Right lobe of liver (tissue), 6 donors: ENCODE data around the gene NCR2. TPM values are rescaled to one million over a fixed set of nuclear protein-coding genes. Genes with fewer than 3 reads are reported as not detected.

Experiments
- ATAC-seq, 4 donors: fragments of 200-7000 bp; cut with Tn5 transposase; one replicate each; pipeline ENCODE4 v1.9.1; 2020; ENCODE audit warnings: mild to moderate bottlenecking in 4 of 4, moderate library complexity in 4 of 4
- DNase-seq, 3 donors: peaks; one replicate each; pipeline ENCODE4 v3.0.0-alpha.2; 2020
- H3K27ac ChIP-seq, 3 donors: fragments of 200-600 bp; one replicate each; pipeline ENCODE4 v1.8.0; 2022
- H3K27me3 ChIP-seq, 2 donors: fragments of 200-600 bp; one replicate each; pipeline ENCODE4 v1.8.0; 2022
- H3K36me3 ChIP-seq, 4 donors: fragments of 200-600 bp; sonication (generic) in 1 of 4; one replicate each; pipeline versions ENCODE4 v1.5.1 to v1.8.0; 2017 to 2022; ENCODE audit warnings: control low read depth in 1 of 4
- H3K4me1 ChIP-seq, 4 donors: fragments of 200-600 bp; sonication (generic) in 1 of 4; one replicate each; pipeline versions ENCODE4 v1.5.1 to v1.8.0; 2017 to 2022; ENCODE audit warnings: control low read depth in 1 of 4
- H3K4me3 ChIP-seq, 3 donors: fragments of 200-600 bp; one replicate each; pipeline ENCODE4 v1.8.0; 2022
- H3K9me3 ChIP-seq, 4 donors: fragments of 200-600 bp; sonication (generic) in 1 of 4; one replicate each; pipeline versions ENCODE4 v1.5.1 to v1.8.0; 2017 to 2022; ENCODE audit warnings: control low read depth in 1 of 4
- POLR2A ChIP-seq: fragments of 450-650 bp; IDR thresholded peaks from one replicate; pipeline ENCODE4 v1.6.1; 2017; ENCODE audit warnings: antibody characterized with exemption, mild to moderate bottlenecking
- WGBS: methylation state at CpG from one replicate; pipeline ENCODE4 v1.1.6; 2018; ENCODE audit warnings: low coverage, low lambda C conversion rate; ENCODE audit not compliant: insufficient coverage; ENCODE audit errors: missing lambda C conversion rate; 5-methylcytosine and 5-hydroxymethylcytosine counted together
- intact Hi-C, 2 donors: fragments of 100-400 bp; cut with DNase I; formaldehyde crosslinking; loops; one replicate each; pipeline versions ENCODE4 v1.11.2 to v1.14.1; 2022
- total RNA-seq, 6 experiments: library from RNA; depleted of rRNA in 2 of 6; stranded (reverse); fragments of >200 nt in 2 of 6; fragmentation: NEBNext Ultra II Directional in 3 of 6; extraction: Animal tissue kit (Norgen Biotek cat#: 25700) in 3 of 6; gene quantifications; one replicate each; pipeline versions ENCODE4 v1.1.0 to v1.2.4, GENCODE V29; 2016 to 2023
- TF ChIP-seq, protein P1 (sequence below), 4 donors: fragments of 200-600 bp in 3 of 4; fragments of 450-650 bp in 1 of 4; IDR thresholded peaks; one replicate each; pipeline versions ENCODE4 v1.5.1 to v1.8.0; 2016 to 2022; ENCODE audit warnings: antibody characterized with exemption in 4 of 4, mild to moderate bottlenecking in 2 of 4
- donor health status: DM: no; HTN: yes; CAD: no.
- donor health status: DM: no; HTN: no; CAD: no.
- donor health status: DM: no; HTN: no; CAD: no.
- donor health status: DM: no; HTN: yes; CAD: no.
- donor health status: DM: no; HTN: yes; CAD: no.

NCR2 gene
- total RNA-seq, 6 experiments from 2014 or later: not detected

DNA sequence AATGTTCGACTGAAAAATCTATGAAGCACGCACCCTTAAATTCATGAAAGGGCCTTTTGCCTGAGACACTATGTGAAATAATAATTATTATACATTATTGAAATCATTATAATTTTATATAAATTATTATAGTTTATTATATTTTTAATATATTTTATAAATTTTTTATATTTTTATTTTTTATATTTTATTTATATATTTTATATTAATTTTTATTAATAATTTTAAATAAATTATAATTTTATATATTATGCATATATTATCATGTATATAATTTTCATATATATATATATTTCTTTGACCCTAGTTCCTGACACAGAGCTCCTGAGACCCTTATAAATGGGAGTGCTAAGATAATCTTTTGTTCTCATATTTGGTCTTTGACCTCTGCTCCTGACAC is 13.5 kb downstream of the NCR2 start:
- no peaks in the 10 kb centered on the region for H3K36me3 ChIP-seq
- no peak for DNase-seq
- WGBS: 87% methylated on average over 2 of the region's 2 CpGs
- ATAC-seq: no peak
- no peaks in the 10 kb centered on the region for H3K4me1 ChIP-seq
- H3K9me3 ChIP-seq: no peaks in the 10 kb centered on the region
- no peak overlapping the region for H3K4me3 ChIP-seq
- intact Hi-C loops: no loop called here
- no peaks in the 10 kb centered on the region for H3K27me3 ChIP-seq
- no peak overlapping the region for H3K27ac ChIP-seq
- TF ChIP-seq, protein P1, sequence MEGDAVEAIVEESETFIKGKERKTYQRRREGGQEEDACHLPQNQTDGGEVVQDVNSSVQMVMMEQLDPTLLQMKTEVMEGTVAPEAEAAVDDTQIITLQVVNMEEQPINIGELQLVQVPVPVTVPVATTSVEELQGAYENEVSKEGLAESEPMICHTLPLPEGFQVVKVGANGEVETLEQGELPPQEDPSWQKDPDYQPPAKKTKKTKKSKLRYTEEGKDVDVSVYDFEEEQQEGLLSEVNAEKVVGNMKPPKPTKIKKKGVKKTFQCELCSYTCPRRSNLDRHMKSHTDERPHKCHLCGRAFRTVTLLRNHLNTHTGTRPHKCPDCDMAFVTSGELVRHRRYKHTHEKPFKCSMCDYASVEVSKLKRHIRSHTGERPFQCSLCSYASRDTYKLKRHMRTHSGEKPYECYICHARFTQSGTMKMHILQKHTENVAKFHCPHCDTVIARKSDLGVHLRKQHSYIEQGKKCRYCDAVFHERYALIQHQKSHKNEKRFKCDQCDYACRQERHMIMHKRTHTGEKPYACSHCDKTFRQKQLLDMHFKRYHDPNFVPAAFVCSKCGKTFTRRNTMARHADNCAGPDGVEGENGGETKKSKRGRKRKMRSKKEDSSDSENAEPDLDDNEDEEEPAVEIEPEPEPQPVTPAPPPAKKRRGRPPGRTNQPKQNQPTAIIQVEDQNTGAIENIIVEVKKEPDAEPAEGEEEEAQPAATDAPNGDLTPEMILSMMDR (IDR thresholded peaks at IDR 0.05): no peak
- no peak for TF ChIP-seq POLR2A

DNA sequence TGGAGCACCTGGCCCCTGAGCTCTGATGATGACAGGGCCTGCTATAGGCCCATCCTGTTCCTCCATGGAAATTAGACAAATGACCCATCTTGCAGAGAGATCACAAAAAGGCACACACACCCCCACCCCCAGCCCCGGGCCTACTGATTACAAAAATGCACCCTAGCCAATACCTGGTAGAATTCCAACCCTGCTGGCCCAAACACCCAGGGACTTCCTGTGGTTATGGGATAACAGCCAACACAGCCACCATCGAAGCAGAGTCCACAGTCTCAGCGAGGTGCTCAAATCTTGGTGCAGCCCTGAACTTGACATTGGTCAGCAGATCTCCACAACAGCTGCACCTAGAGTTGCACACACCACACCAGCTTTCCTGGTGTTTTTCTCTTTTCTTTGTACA is 17.0 kb downstream of the NCR2 start:
- H3K27ac ChIP-seq: no peak overlapping the region
- no peaks in the 10 kb centered on the region for H3K27me3 ChIP-seq
- no peak for DNase-seq
- H3K36me3 ChIP-seq: no peaks in the 10 kb centered on the region
- no peak for TF ChIP-seq POLR2A
- TF ChIP-seq, protein P1 (IDR thresholded peaks at IDR 0.05): no peak
- no peaks in the 10 kb centered on the region for H3K4me1 ChIP-seq
- ATAC-seq: no peak
- WGBS: 0% methylated on average over 1 of the region's 3 CpGs
- no peaks in the 10 kb centered on the region for H3K9me3 ChIP-seq
- H3K4me3 ChIP-seq: no peak overlapping the region
- intact Hi-C loops: no loop called here

DNA sequence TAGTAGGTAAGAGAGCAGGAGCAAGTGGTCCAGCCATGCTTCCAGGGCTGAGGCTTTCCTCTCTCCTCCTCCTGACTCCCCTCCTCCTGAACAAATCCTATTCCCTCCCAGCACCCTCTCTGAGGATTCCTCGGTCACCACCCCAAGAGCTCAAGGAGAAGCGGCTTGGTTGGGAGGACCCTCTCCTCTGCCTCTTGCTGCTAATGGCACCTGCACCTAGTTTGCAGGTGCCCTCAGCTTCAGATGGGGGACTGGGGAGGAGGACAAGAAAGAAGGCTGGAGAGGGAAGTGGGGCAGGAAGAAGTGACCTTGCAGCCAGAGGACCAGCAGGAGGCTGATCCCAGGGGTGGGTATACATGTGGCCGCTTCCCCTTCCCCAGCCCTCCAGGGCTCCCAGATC is 17.5 kb downstream of the NCR2 start:
- no peaks in the 10 kb centered on the region for H3K4me1 ChIP-seq
- ATAC-seq (no peak), DNase-seq (no peak)
- 85% methylated on average over 2 of the region's 3 CpGs for WGBS
- TF ChIP-seq, protein P1 (IDR thresholded peaks at IDR 0.05): no peak
- no peak for TF ChIP-seq POLR2A
- H3K4me3 ChIP-seq: no peak overlapping the region
- H3K9me3 ChIP-seq: no peaks in the 10 kb centered on the region
- H3K36me3 ChIP-seq: no peaks in the 10 kb centered on the region
- H3K27ac ChIP-seq: no peak overlapping the region
- intact Hi-C loops: no loop called here
- no peaks in the 10 kb centered on the region for H3K27me3 ChIP-seq

DNA sequence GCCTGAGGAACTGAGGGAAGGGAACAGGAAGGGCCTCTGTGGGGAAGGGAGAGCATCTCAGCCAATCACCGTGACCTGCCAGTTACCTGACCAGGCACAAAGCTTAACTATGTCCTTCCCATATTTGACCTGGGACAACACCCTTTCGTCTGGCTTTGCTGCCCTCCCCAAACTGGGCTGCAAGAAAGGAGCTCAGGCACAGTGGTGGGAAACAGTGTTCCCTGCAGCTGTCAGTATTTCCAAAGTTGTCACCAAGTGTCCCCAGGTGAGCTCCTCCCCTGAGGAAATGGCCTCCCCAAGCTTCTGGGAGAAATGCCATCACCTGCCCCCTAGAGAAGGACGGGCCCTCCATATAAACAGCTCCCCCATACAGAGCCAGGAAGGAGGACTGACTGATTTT is 17.9 kb downstream of the NCR2 start:
- DNase-seq (no peak), ATAC-seq (no peak)
- Histone ChIP-seq H3K27me3 (no peaks in the 10 kb centered on the region), H3K4me3 (no peak overlapping the region), H3K9me3 (no peaks in the 10 kb centered on the region), H3K36me3 (no peaks in the 10 kb centered on the region), H3K4me1 (no peaks in the 10 kb centered on the region), H3K27ac (no peak overlapping the region)
- TF ChIP-seq, protein P1 (IDR thresholded peaks at IDR 0.05): no peak
- WGBS: 67% methylated on average over 1 of the region's 3 CpGs
- intact Hi-C loops: no loop called here

DNA sequence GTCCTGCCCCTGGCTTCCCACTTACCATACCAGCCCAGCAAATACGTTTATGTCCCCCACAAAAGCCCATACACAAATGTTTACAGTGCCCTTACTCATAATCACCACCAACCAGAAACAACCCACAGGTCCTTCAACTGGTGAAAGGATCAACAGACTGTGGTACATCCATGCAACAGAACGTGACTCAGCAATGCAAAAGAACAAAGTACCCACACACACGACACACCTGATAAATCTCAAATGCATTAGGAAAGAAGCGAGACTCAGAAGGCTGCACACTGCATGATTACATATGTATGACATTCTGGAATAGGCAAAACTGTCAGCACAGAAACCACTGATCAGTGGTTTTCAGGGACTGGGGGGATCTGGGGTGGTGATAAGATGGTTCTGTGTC is 20.5 kb downstream of the NCR2 start:
- Histone ChIP-seq H3K27me3 (no peaks in the 10 kb centered on the region), H3K27ac (no peak overlapping the region), H3K4me3 (no peak overlapping the region), H3K4me1 (no peaks in the 10 kb centered on the region), H3K9me3 (no peaks in the 10 kb centered on the region), H3K36me3 (no peaks in the 10 kb centered on the region)
- ATAC-seq (no peak), DNase-seq (no peak)
- WGBS: 47% methylated on average over 4 of the region's 4 CpGs
- TF ChIP-seq, protein P1 (IDR thresholded peaks at IDR 0.05): no peak
- no peak for TF ChIP-seq POLR2A
- intact Hi-C loops: no loop called here
